Measurements from ENCODE around the gene PSG5. TPM values are rescaled to one million over a fixed set of nuclear protein-coding genes. Genes with fewer than 3 reads are reported as not detected.
"Not testable (repeated sequence)": the region's sequence is repeated elsewhere in the genome, so short reads cannot be mapped to it uniquely, and the experiment has no call there.

Gene PSG5
- total RNA-seq, 1 experiment from 2014 or later, result not detected

- Histone ChIP-seq H3K9me3 (ENCODE audit: control insufficient read depth, low read depth, low read length) (peaks cover 63% of the 10 kb centered on the region), H2AK5ac (ENCODE audit: insufficient read length, low read length) (no peak overlapping the region), H2BK12ac (ENCODE audit: insufficient read length, low read depth, low read length) (no peak overlapping the region), H3K56ac (ENCODE audit: insufficient read length, low read depth, low read length) (no peak overlapping the region), H3K4me2 (ENCODE audit: insufficient read depth, insufficient read length, low read length) (no peak overlapping the region), H4K20me1 (ENCODE audit: control insufficient read depth, insufficient read depth, insufficient read length) (no peaks in the 10 kb centered on the region), H4K5ac (ENCODE audit: insufficient read length, low read depth, low read length) (no peak overlapping the region), H3K27me3 (ENCODE audit: insufficient read depth, low read length) (no peaks in the 10 kb centered on the region), H3K9ac (ENCODE audit: extremely low read depth, insufficient read length, low read length) (no peak overlapping the region), H2AFZ (ENCODE audit: low read length) (no peak overlapping the region), H3K23ac (ENCODE audit: insufficient read length, low read depth, low read length) (no peak overlapping the region), H2BK120ac (ENCODE audit: low read depth, low read length, poor library complexity, severe bottlenecking) (no peak overlapping the region), H4K91ac (ENCODE audit: insufficient read length, low read depth, low read length) (no peak overlapping the region), H2BK5ac (ENCODE audit: insufficient read length, low read length) (no peak overlapping the region), H2BK20ac (ENCODE audit: low read depth, low read length, poor library complexity, severe bottlenecking) (no peak overlapping the region), H3K79me1 (ENCODE audit: insufficient read depth, low read depth, low read length, poor library complexity, severe bottlenecking) (no peaks in the 10 kb centered on the region), H3K4me1 (ENCODE audit: insufficient read depth, low read length) (no peaks in the 10 kb centered on the region), H4K8ac (replicated peaks; ENCODE audit: insufficient read length, low read depth, low read length) (no peak overlapping the region), H3K23me2 (ENCODE audit: insufficient read length, low read depth, low read length, poor library complexity, severe bottlenecking) (no peaks in the 10 kb centered on the region), H3K18ac (ENCODE audit: insufficient read length, low read depth, low read length) (no peak overlapping the region), H3K14ac (ENCODE audit: insufficient read depth, low read length) (no peak overlapping the region), H3K27ac (ENCODE audit: insufficient read length, low read depth, low read length) (no peak overlapping the region), H3K4ac (ENCODE audit: low read depth, low read length) (no peak overlapping the region), H3K79me2 (ENCODE audit: insufficient read depth, low read length) (no peaks in the 10 kb centered on the region), H2BK15ac (ENCODE audit: low read depth, low read length) (no peak overlapping the region), H3T11ph (ENCODE audit: low read length) (no peak overlapping the region)
- no peak for DNase-seq
- TF ChIP-seq CTCF (conservative IDR thresholded peaks at IDR 0.05), result no peak
- no CpG with 5 or more reads among the region's 2 CpGs for WGBS (ENCODE audit: extremely low coverage, insufficient read length, low lambda C conversion rate)
- Mint-ChIP-seq H3K36me3 (ENCODE audit: insufficient read depth in 1 of 3, low read depth in 3 of 3) (peaks cover 4 to 23% (median 10%) of the 10 kb centered on the region in 3 experiments; a peak in 5 of 7 replicates), H3K27me3 (ENCODE audit: low read depth) (no peaks in the 10 kb centered on the region), H3K4me1 (no peaks in the 10 kb centered on the region), H3K9me3 (peaks cover 87 to 88% of the 10 kb centered on the region in 2 experiments), H3K4me3 (no peak overlapping the region), H3K27ac (no peak overlapping the region)
Observed at GRCh38 chr19:43124360-43124759, 62.0 kb downstream of the PSG5 start.

- Mint-ChIP-seq H3K36me3 (ENCODE audit: insufficient read depth in 1 of 3, low read depth in 3 of 3) (peaks cover 4 to 14% (median 9%) of the 10 kb centered on the region in 3 experiments; a peak in 5 of 7 replicates), H3K9me3 (peaks cover 88% of the 10 kb centered on the region in 2 experiments)
- not testable (repeated sequence) for H2AK5ac ChIP-seq (ENCODE audit: insufficient read length, low read length); H3K79me2 ChIP-seq (ENCODE audit: insufficient read depth, low read length); H3K4ac ChIP-seq (ENCODE audit: low read depth, low read length); H3K4me1 ChIP-seq (ENCODE audit: insufficient read depth, low read length); H4K20me1 ChIP-seq (ENCODE audit: control insufficient read depth, insufficient read depth, insufficient read length); H2AFZ ChIP-seq (ENCODE audit: low read length); H3K4me1 Mint-ChIP-seq; H4K8ac ChIP-seq (replicated peaks; ENCODE audit: insufficient read length, low read depth, low read length); H3K14ac ChIP-seq (ENCODE audit: insufficient read depth, low read length); H3K27me3 Mint-ChIP-seq (ENCODE audit: low read depth); H2BK12ac ChIP-seq (ENCODE audit: insufficient read length, low read depth, low read length); H3K27ac Mint-ChIP-seq; H3K4me2 ChIP-seq (ENCODE audit: insufficient read depth, insufficient read length, low read length); H3K23ac ChIP-seq (ENCODE audit: insufficient read length, low read depth, low read length); H2BK120ac ChIP-seq (ENCODE audit: low read depth, low read length, poor library complexity, severe bottlenecking); H3T11ph ChIP-seq (ENCODE audit: low read length); H3K27me3 ChIP-seq (ENCODE audit: insufficient read depth, low read length); H3K79me1 ChIP-seq (ENCODE audit: insufficient read depth, low read depth, low read length, poor library complexity, severe bottlenecking); DNase-seq; H3K27ac ChIP-seq (ENCODE audit: insufficient read length, low read depth, low read length); H3K9ac ChIP-seq (ENCODE audit: extremely low read depth, insufficient read length, low read length); H3K23me2 ChIP-seq (ENCODE audit: insufficient read length, low read depth, low read length, poor library complexity, severe bottlenecking); H2BK15ac ChIP-seq (ENCODE audit: low read depth, low read length); H2BK20ac ChIP-seq (ENCODE audit: low read depth, low read length, poor library complexity, severe bottlenecking); H2BK5ac ChIP-seq (ENCODE audit: insufficient read length, low read length); H3K4me3 Mint-ChIP-seq; H4K5ac ChIP-seq (ENCODE audit: insufficient read length, low read depth, low read length); H4K91ac ChIP-seq (ENCODE audit: insufficient read length, low read depth, low read length); H3K18ac ChIP-seq (ENCODE audit: insufficient read length, low read depth, low read length); H3K56ac ChIP-seq (ENCODE audit: insufficient read length, low read depth, low read length)
- peaks cover 39% of the 10 kb centered on the region for H3K9me3 ChIP-seq (ENCODE audit: control insufficient read depth, low read depth, low read length)
- WGBS (ENCODE audit: extremely low coverage, insufficient read length, low lambda C conversion rate), result no CpG with 5 or more reads among the region's 11 CpGs
Observed at GRCh38 chr19:43120433-43121026, 65.8 kb downstream of the PSG5 start.

Data from H9 (cell line).